Calu3 (cell line): ENCODE measurements around the gene ZNF584. TPM values are rescaled to one million over a fixed set of nuclear protein-coding genes. Genes with fewer than 3 reads are reported as not detected.

Experiments
- BruUV-seq: library from RNA; stranded (reverse); fragments of 400-500 nt; replicated peaks from 2 replicates; lab custom pipeline; 2021; lab: Mats Ljungman, UMichigan
- CTCF ChIA-PET: fragments of 300-600 bp; sonication (Branson Sonifier 250); formaldehyde crosslinking; loops from one replicate; lab custom pipeline; 2022; ENCODE audit warnings: antibody characterized with exemption; lab: Charles Lee
- DNase-seq: peaks from one replicate; pipeline ENCODE4 v3.0.0; 2022
- H3K27ac Mint-ChIP-seq: one replicate; pipeline ENCODE4 v1.8.0; 2022; ENCODE audit warnings: mixed read lengths; ENCODE audit not compliant: unreplicated experiment
- H3K27me3 Mint-ChIP-seq: one replicate; pipeline ENCODE4 v1.8.0; 2022; ENCODE audit warnings: mixed read lengths; ENCODE audit not compliant: unreplicated experiment
- H3K36me3 Mint-ChIP-seq: one replicate; pipeline ENCODE4 v1.8.0; 2022; ENCODE audit warnings: mild to moderate bottlenecking, moderate library complexity, mixed read lengths; ENCODE audit not compliant: insufficient read depth, unreplicated experiment
- H3K4me1 Mint-ChIP-seq: one replicate; pipeline ENCODE4 v1.8.0; 2022; ENCODE audit warnings: mild to moderate bottlenecking, low read depth, mixed read lengths; ENCODE audit not compliant: unreplicated experiment
- H3K4me3 Mint-ChIP-seq: one replicate; pipeline ENCODE4 v1.8.0; 2022; ENCODE audit warnings: mild to moderate bottlenecking, low read depth, moderate library complexity, mixed read lengths; ENCODE audit not compliant: unreplicated experiment
- H3K9me3 Mint-ChIP-seq: one replicate; pipeline ENCODE4 v1.8.0; 2022; ENCODE audit warnings: low read depth, mixed read lengths; ENCODE audit not compliant: unreplicated experiment
- CTCF ChIP-seq: fragments of 200-600 bp; IDR thresholded peaks from one replicate; pipeline ENCODE4 v1.8.0; 2022; ENCODE audit warnings: antibody characterized with exemption; ENCODE audit not compliant: unreplicated experiment
- intact Hi-C: fragments of 100-400 bp; cut with micrococcal nuclease; formaldehyde crosslinking; loops from one replicate; pipeline ENCODE4 v1.10.0; 2022; ENCODE audit not compliant: unreplicated experiment
- total RNA-seq: library from RNA; stranded (reverse); gene quantifications from 2 replicates; pipeline ENCODE4 v1.2.3, GENCODE V29; 2022

ZNF584 gene
- total RNA-seq, 1 experiment from 2014 or later, result 21.8 TPM

GRCh38 chr19:58417071-58417470 is 8.6 kb downstream of the ZNF584 start:
- no TSS peak for BruUV-seq
- DNase-seq, result no peak
- no peak for TF ChIP-seq CTCF
- H3K27me3 Mint-ChIP-seq, result no peaks in the 10 kb centered on the region
- H3K27ac Mint-ChIP-seq, result no peak overlapping the region
- intact Hi-C loops, result no loop called here
- peaks cover 33% of the 10 kb centered on the region for H3K36me3 Mint-ChIP-seq
- H3K9me3 Mint-ChIP-seq, result peaks cover 6% of the 10 kb centered on the region
- CTCF ChIA-PET, result no interaction called here
- no peak overlapping the region for H3K4me3 Mint-ChIP-seq
- H3K4me1 Mint-ChIP-seq, result no peaks in the 10 kb centered on the region

GRCh38 chr19:58428617-58429016 is 20.2 kb downstream of the ZNF584 start:
- CTCF ChIA-PET, result no interaction called here
- Mint-ChIP-seq H3K4me1 (no peaks in the 10 kb centered on the region), H3K27ac (no peak overlapping the region), H3K4me3 (no peak overlapping the region), H3K36me3 (peaks cover 4% of the 10 kb centered on the region), H3K9me3 (peaks cover 14% of the 10 kb centered on the region), H3K27me3 (no peaks in the 10 kb centered on the region)
- no TSS peak for BruUV-seq
- no peak for TF ChIP-seq CTCF
- DNase-seq, result no peak
- intact Hi-C loops, result no loop called here

GRCh38 chr19:58429745-58430144 is 21.3 kb downstream of the ZNF584 start:
- no peaks in the 10 kb centered on the region for H3K27me3 Mint-ChIP-seq
- no peaks in the 10 kb centered on the region for H3K4me1 Mint-ChIP-seq
- CTCF ChIA-PET, result interaction anchor here (0.6 kb wide), 1 partner anchor 24 kb away, joined by 6 read pairs; no protein-coding TSS in a partner anchor
- intact Hi-C loops, result no loop called here
- no peaks in the 10 kb centered on the region for H3K36me3 Mint-ChIP-seq
- TF ChIP-seq CTCF, result no peak
- DNase-seq, result no peak
- no peak overlapping the region for H3K4me3 Mint-ChIP-seq
- H3K27ac Mint-ChIP-seq, result no peak overlapping the region
- H3K9me3 Mint-ChIP-seq, result peaks cover 17% of the 10 kb centered on the region
- BruUV-seq, result no TSS peak

GRCh38 chr19:58434217-58434616 is 25.8 kb downstream of the ZNF584 start:
- BruUV-seq, result no TSS peak
- no peak for DNase-seq
- Mint-ChIP-seq H3K4me3 (no peak overlapping the region), H3K9me3 (peaks cover 16% of the 10 kb centered on the region), H3K27ac (no peak overlapping the region), H3K36me3 (no peaks in the 10 kb centered on the region), H3K27me3 (no peaks in the 10 kb centered on the region), H3K4me1 (no peaks in the 10 kb centered on the region)
- TF ChIP-seq CTCF, result no peak
- CTCF ChIA-PET, result no interaction called here
- intact Hi-C loops, result no loop called here
